ENCODE measurements around the gene OR52H1.
"Not testable (repeated sequence)": the region's sequence is repeated elsewhere in the genome, so short reads cannot be mapped to it uniquely, and the experiment has no call there.

Gene OR52H1

DNA sequence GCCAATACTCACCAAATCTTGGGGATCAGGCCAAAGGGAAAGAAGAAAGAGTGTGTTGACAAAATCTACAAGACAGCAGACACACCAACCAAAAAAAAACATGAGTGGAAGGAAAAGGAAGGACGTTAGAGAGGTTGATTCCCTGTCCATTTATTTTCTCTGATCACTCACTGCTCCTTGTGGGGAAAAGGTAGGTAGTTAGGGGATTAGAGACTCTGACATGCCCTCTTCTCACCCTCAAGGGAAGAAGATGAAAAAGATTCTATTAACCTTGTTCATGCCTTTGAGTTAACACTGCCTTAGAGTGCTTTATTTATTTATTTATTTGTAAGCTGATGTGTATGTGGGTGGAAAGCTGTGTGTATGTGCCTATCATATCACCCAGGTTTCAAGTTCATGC, at the start of gene OR52H1:
Gene OR52H1 (minus strand): TSS at position 101 of the 400 bp plus-strand sequence. CDS start 3,035 bp downstream, outside the sequence.
- no peak for DNase-seq (ENCODE audit: low read depth in 2 of 3, low spot score in 1 of 3)

DNA sequence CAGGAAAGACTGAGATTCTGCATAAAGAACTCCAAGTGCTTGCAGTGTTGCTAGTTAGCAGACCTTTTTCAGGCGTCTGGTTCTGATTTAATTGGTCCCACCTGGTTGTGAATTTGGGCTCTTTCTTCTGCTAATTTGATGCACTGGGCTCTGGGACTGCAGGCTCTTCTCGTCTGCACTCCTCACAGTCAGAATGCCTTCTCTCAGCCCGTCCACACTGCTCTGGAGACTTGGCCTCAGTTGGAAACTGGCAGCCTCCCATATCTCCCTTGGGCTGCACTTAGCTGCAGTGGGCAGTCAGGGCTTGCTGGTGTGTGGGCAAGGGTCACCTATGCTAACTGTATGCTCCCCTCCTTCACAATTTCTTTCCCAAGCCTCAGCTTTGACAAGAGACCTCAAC, 49.6 kb upstream of the OR52H1 start:
- DNase-seq (ENCODE audit: low read depth in 2 of 3, low spot score in 1 of 3), result no peak

- DNase-seq (ENCODE audit: low read depth in 2 of 3, low spot score in 1 of 3), result no peak
These were observed 48.4 kb upstream of the OR52H1 start, which contains the start of gene TRIM6 for GRCh38 chr11:5596607-5597201. TSS of gene TRIM6 (plus strand) at chr11:5596637. CDS start at chr11:5596898, 261 bp downstream.

DNA sequence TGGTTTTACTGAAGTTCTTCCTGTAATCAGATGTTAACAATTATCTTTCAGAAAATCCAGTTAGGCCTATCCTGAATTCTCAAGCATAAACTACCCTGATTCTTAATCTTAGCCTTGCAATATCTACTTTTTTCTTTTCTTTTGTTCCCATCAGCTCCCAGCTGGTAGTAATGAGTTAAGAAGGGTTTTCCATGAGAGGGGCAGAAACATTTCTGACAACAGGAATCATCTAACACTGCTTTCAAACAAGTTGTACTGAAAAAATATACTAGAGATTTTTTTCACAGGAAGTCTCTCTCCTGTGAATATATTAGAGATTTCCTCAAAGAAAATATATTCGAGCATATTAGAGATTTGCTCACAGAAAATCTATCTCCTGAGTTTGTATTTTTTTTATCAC, 44.8 kb upstream of the OR52H1 start:
- DNase-seq (ENCODE audit: low read depth in 2 of 3, low spot score in 1 of 3), result no peak

GRCh38 chr11:5592615-5593014, 44.3 kb upstream of the OR52H1 start:
- no peak for DNase-seq (ENCODE audit: low read depth in 2 of 3, low spot score in 1 of 3)

GRCh38 chr11:5591613-5592012, 43.3 kb upstream of the OR52H1 start:
- DNase-seq (ENCODE audit: low read depth in 2 of 3, low spot score in 1 of 3), result no peak

DNA sequence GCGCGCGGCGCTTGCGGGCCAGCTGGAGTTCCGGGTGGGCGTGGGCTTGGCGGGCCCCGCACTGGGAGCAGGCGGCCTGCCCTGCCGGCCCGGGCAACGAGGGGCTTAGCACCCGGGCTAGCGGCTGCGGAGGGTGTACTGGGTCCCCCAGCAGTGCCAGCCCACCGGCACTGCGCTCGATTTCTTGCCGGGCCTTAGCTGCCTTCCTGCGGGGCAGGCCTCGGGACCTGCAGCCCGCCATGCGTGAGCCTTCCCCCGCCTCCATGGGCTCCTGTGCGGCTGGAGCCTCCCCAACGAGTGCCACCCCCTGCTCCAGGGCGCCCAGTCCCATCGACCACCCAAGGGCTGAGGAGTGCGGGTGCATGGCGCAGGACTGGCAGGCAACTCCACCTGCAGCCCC, 41.6 kb upstream of the OR52H1 start:
- not testable (repeated sequence) for DNase-seq (ENCODE audit: low read depth in 2 of 3, low spot score in 1 of 3)

GRCh38 chr11:5584458-5584857, 36.1 kb upstream of the OR52H1 start:
- not testable (repeated sequence) for DNase-seq (ENCODE audit: low read depth in 2 of 3, low spot score in 1 of 3)

GRCh38 chr11:5581014-5581413, 32.7 kb upstream of the OR52H1 start:
- no peak for DNase-seq (ENCODE audit: low read depth in 2 of 3, low spot score in 1 of 3)

DNA sequence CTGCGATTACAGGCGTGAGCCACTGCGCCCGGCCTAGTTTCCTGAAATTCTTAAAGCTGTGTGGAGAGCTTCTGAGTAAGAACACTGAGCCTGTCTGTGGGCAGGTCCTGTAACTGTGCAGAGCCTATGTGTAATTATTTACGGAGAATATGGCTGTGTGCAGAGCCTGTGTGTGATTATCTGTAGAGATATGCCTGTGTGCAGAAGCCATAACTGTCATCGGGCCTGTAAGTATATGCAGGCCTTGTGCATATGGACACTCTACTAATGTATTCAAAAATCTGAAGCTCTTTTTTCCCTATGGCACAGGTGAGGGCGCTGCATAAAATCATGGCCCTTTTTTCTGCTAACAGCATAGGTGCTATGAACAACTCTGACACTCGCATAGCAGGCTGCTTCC, 32.2 kb upstream of the OR52H1 start, which contains the start of gene OR52B6:
Gene OR52B6 (plus strand): TSS at position 301 of the 400 bp plus-strand sequence. CDS start 0 bp downstream, at position 301.
- no peak for DNase-seq (ENCODE audit: low read depth in 2 of 3, low spot score in 1 of 3)

GRCh38 chr11:5577101-5577500, 28.8 kb upstream of the OR52H1 start:
- no peak for DNase-seq (ENCODE audit: low read depth in 2 of 3, low spot score in 1 of 3)

- no peak for DNase-seq (ENCODE audit: low read depth in 2 of 3, low spot score in 1 of 3)
These were observed 26.8 kb upstream of the OR52H1 start for GRCh38 chr11:5575152-5575551.

DNA sequence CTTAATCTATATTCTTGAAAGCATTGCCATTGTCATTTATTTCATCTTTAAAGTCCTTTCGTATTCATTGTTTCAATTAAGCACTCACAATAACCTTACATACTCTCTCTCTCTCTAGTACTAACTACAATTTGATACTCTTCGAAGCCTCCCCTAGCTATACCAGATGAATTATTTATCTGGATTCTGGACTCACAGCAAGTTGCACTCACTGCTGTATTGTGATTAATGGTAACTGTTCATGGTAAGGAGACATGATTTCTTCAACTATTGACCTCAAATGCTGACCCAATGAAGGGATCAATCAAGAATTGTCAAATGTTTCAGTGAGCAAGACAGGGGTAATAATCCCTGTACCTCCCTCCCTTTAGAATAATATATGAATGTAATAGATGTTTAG, 26.3 kb upstream of the OR52H1 start:
- no peak for DNase-seq (ENCODE audit: low read depth in 2 of 3, low spot score in 1 of 3)

DNA sequence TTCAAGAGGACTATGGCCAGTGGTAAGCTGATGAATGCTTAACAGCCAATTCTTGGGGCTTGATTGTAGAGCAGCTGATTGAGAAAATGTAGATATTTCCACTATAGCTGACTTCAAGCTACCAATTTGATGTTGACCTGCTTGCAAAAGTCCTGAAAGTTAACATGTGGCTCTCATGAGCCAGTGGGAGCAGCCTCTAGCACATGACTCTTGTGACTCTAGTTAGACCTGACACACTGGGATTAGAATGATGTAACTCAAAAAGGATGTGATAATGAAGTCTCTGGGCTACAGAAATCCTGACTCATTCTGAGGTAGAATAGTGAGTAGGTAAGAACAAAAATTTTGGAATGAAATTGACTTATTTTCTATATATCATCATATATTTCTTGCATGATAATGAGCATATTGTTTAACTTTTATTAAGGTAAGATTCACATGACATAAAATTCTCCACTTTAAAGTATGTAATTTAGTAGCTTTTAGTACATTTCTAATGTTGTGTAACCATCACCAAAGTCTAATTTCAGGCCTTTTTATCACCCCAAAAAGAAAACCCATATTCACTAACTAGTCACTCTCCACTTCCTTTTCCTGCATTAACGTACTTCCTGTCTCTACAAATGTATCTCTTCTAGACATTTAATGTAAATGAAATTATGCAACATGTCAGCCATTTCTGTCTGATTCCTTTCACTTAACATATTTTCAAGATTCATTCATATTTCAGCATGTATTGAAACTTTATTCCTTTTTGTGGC, 16.1 kb upstream of the OR52H1 start:
- no peak for DNase-seq (ENCODE audit: low read depth in 2 of 3, low spot score in 1 of 3)

GRCh38 chr11:5557751-5558150, 9.4 kb upstream of the OR52H1 start:
- no peak for DNase-seq (ENCODE audit: low read depth in 2 of 3, low spot score in 1 of 3)

DNA sequence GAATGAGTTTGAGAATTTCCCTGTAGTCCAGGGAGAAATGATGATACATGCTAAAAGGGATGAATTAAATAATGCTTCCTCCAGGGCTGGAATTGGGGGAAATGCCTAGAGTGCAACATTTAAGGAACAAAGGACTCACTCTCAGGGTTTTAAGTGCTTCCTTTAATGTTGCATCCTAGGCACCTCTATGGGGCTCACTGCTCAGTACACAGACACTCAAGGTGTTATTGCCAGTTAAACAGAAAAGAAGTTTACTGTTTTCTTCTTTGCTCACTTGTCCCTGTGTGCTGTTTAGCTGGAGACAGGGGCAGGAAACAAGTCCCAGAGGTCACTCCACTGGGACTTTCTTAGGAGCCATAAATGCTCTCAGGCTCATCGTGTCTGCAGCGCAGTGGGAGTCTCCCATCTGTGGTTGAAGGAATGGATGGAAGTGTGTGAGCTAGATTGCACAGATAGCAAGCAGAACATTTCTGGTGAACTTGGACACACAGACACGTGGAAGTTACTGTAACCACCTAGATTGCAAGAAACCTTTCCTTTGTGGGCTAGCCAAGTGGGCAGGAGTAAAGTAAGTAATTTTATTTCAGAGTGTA, 8.4 kb upstream of the OR52H1 start:
- no peak for DNase-seq (ENCODE audit: low read depth in 2 of 3, low spot score in 1 of 3)

GRCh38 chr11:5553343-5553742, 5.0 kb upstream of the OR52H1 start:
- no peak for DNase-seq (ENCODE audit: low read depth in 2 of 3, low spot score in 1 of 3)

GRCh38 chr11:5550440-5551095, 2.2 kb upstream of the OR52H1 start:
- no peak for DNase-seq (ENCODE audit: low read depth in 2 of 3, low spot score in 1 of 3)

DNA sequence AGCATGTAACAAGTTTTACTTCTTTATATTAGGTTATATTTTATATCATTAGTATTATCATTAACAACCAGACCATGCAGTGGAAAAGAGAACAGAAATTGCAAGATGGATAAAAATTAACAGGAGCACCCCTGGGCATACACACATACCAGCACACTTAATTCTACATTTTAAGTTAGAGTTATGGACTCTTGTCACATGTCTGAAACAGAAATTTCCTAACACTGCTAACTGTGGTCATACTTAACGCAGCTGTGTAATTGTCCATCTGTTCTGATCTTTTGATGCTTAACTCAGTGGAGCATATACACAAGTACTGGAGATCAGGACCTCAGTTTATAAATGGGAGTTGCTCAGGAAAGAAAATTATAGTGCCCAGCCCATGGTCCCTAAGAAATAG, 358 bp downstream of the OR52H1 start:
- no peak for DNase-seq (ENCODE audit: low read depth in 2 of 3, low spot score in 1 of 3)

DNA sequence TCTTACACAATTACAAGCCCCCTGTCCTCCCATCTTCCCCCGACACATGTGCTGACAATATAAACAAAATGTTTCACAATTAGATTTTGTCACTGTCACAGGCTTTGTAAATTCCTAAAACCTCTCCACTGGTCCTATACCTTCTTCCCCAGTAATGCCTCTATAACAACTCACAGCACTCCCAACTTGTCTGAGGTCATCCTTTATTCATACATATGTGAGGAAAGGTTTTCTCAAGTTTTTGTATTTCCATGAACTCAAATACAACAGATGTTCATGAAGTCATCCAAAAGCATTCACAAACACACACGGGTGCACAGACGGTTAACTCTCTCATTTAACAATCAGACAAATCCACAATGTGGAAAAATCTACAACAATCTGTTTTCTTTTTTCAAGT, 1.9 kb downstream of the OR52H1 start:
- no peak for DNase-seq (ENCODE audit: low read depth in 2 of 3, low spot score in 1 of 3)

DNA sequence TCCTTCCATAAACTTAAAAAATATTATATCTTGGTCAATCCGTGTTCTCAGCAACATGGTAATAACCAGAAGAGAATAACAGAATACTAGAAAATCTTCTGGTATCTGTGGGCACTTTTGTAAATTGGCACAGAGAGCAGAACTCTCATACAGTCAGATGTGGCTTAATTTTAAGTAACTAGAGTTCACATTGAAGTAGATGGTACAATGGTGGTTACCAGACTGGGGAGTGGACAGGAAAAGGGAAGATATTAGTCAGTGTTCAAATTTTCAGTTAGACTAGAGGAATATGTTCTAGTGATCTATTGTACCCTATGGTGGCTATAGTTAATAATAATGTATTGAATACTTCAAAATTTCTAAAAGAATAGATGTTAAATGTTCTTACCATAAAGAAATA, 6.9 kb downstream of the OR52H1 start:
- no peak for DNase-seq (ENCODE audit: low read depth in 2 of 3, low spot score in 1 of 3)

- no peak for DNase-seq (ENCODE audit: low read depth in 2 of 3, low spot score in 1 of 3)
These were observed 11.9 kb downstream of the OR52H1 start for GRCh38 chr11:5536482-5536881.
